Measurements from ENCODE around the gene CLDN24.

CLDN24 gene

DNA sequence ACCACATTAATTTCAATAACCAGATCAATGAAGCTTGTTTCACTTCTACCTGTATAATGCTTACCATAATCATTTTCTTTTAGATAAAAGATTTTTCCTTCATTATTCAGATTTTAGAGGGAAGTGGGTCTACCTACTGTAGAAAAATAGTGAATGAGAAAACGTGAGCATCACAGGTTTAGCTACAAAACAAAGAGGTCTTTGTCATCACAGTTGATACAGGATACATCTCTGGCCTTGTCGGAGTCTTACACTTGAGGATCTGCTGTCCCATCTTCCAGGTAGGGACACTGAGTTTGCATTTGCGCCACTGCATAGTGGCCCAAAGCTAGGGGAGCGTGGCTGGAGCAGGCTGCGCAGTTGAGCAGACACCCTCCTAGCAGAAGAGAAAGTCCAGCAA lies 710 bp downstream of the CLDN24 start:
- no peak for TF ChIP-seq POLR2A (IDR thresholded peaks at IDR 0.05; ENCODE audit: low read depth, low read length)
- DNase-seq (ENCODE audit: insufficient read length, low spot score) (no peak), FAIRE-seq (no peak)

- no peak for FAIRE-seq
- DNase-seq (ENCODE audit: insufficient read length, low spot score) = no peak
- TF ChIP-seq POLR2A (IDR thresholded peaks at IDR 0.05; ENCODE audit: low read depth, low read length) = no peak
These were observed 1.1 kb downstream of the CLDN24 start for GRCh38 chr4:183321079-183321478.

DNA sequence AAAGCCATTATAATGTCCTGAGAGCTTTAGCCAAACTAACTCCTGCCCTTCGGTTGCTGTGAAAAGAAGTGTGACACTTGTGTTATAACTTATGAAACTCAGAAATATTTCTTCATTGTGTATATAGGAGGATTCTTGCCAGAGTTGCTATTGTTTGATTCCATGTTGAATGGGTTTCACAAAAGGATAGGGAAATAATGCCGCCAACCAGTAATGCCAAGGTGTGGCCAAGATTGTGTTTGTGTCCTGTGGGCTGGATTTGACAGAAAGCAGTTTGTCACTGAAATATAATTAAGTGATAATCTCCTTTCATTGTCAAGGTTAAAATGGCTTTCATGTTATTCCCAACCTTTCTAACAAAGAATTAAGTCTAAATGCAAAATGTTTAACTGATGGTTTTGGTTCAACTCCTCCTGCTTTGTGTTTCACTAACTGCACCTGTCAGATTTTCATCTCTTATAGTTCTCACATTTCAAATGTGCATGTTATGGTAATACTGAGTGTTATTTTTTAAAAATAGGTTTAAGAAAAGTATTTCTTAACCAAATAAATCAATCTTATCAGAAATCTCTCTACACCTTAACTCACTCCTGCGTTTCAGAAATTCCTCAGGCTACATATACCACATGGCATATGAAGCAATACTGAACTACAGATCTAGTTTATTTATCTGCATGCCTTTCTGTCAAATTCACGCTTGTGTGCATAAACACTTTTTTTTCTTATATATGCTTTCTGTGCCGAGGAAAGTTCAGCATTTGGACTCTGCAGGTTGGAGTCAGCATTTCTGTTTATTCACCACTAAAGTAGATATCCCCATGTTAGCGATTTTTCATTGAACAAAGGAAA lies 1.8 kb downstream of the CLDN24 start, which contains the start of gene CLDN22:
CLDN22 (minus strand) TSS at position 66 of the 849 bp plus-strand sequence; CDS start at position 8, 58 bp downstream.
- no peak for TF ChIP-seq POLR2A (IDR thresholded peaks at IDR 0.05; ENCODE audit: low read depth, low read length)
- FAIRE-seq = no peak
- no peak for DNase-seq (ENCODE audit: insufficient read length, low spot score)

- FAIRE-seq (no peak), DNase-seq (ENCODE audit: insufficient read length, low spot score) (no peak)
- TF ChIP-seq POLR2A (IDR thresholded peaks at IDR 0.05; ENCODE audit: low read depth, low read length) = no peak
These were observed 3.6 kb downstream of the CLDN24 start for GRCh38 chr4:183318656-183319055.

- TF ChIP-seq POLR2A (IDR thresholded peaks at IDR 0.05; ENCODE audit: low read depth, low read length) = no peak
- FAIRE-seq (no peak), DNase-seq (ENCODE audit: insufficient read length, low spot score) (no peak)
These were observed 7.4 kb downstream of the CLDN24 start for GRCh38 chr4:183314806-183315205.

- no peak for FAIRE-seq
- no peak for TF ChIP-seq POLR2A (IDR thresholded peaks at IDR 0.05; ENCODE audit: low read depth, low read length)
- no peak for DNase-seq (ENCODE audit: insufficient read length, low spot score)
These were observed 7.9 kb downstream of the CLDN24 start for GRCh38 chr4:183314336-183314735.

DNA sequence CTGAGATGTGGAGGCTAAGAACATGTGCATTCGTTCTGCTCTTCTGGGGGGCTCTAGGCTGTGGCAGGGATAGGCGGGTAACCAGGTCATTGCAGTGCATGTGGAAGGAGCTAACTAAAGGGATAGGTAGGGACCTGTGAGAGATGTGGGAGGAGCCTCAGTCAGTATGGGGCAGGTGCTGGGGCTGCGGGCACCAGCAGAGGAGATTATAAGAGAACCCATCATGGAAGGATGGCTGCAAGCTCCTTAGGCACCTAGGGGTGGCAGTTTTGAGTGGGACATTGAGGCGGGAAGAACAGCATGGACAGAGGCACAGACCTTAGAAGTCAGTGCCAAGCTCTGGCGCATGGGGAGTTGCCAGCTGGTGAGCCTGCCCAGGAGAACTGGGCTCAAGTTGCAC lies 9.4 kb downstream of the CLDN24 start:
- DNase-seq (ENCODE audit: insufficient read length, low spot score) (no peak), FAIRE-seq (no peak)
- no peak for TF ChIP-seq POLR2A (IDR thresholded peaks at IDR 0.05; ENCODE audit: low read depth, low read length)

- FAIRE-seq (no peak), DNase-seq (ENCODE audit: insufficient read length, low spot score) (no peak)
- no peak for TF ChIP-seq POLR2A (IDR thresholded peaks at IDR 0.05; ENCODE audit: low read depth, low read length)
These were observed 15.4 kb downstream of the CLDN24 start for GRCh38 chr4:183306811-183307210.

DNA sequence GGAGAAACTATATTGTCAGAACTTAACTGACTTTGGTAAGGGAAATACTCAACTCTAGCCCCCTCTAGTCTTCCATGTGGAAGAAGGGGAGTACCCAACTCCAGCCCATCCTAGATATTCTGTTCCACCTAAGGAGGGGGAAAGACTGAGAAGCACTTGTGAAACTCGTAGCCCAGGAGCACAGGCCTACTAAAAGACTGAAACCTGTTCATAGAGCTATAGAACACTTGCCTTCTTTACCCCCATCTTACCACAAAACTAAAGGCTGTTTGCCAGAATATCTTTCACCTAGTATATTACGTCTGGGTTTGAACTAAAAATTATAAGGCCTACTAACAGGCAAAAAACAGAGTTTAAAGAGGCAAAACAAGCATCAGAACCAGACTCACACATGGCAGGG lies 17.7 kb downstream of the CLDN24 start:
- DNase-seq (ENCODE audit: insufficient read length, low spot score) (no peak), FAIRE-seq (no peak)
- TF ChIP-seq POLR2A (IDR thresholded peaks at IDR 0.05; ENCODE audit: low read depth, low read length) = no peak

DNA sequence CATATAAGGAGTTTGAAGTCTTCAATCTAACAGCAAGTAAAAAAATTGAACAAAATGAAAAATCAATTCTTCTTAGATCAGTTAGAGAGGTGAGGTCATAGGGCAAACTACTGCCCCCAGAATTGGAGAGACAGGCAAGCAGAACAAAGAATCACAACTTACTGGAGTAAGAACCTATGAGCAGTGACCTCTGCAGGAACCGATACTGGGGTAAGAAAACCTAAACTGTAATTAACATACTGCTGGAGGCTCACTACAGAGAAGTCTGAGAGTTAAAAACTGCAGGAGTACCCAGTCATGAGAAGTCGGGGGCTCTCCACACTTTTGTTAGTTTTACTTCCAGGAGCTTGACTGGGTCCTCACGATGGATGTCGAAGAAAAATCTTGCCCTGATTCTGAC lies 18.2 kb downstream of the CLDN24 start:
- no peak for TF ChIP-seq POLR2A (IDR thresholded peaks at IDR 0.05; ENCODE audit: low read depth, low read length)
- FAIRE-seq (no peak), DNase-seq (ENCODE audit: insufficient read length, low spot score) (no peak)

DNA sequence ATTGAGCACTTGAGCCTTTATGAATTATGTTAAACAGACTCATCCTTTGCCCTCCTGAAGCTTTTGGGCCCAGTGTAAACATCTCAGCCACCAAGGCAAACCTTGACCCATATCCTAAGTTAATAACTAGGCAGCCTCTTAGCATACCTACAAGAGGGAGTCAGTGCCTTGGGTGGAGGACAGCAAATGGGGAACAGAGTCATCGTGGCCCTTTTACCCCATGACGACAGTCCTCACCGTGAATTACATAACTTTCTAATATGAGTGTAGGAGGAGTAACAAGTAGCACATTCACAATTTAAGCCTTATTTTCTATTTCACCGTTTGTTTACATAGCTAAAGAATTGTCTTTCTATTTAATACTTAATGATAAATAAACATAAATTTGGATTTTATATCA lies 18.9 kb downstream of the CLDN24 start:
- FAIRE-seq (no peak), DNase-seq (ENCODE audit: insufficient read length, low spot score) (no peak)
- TF ChIP-seq POLR2A (IDR thresholded peaks at IDR 0.05; ENCODE audit: low read depth, low read length) = no peak

GRCh38 chr4:183300655-183301054 lies 21.6 kb downstream of the CLDN24 start:
- no peak for TF ChIP-seq POLR2A (IDR thresholded peaks at IDR 0.05; ENCODE audit: low read depth, low read length)
- no peak for DNase-seq (ENCODE audit: insufficient read length, low spot score)
- FAIRE-seq = no peak

DNA sequence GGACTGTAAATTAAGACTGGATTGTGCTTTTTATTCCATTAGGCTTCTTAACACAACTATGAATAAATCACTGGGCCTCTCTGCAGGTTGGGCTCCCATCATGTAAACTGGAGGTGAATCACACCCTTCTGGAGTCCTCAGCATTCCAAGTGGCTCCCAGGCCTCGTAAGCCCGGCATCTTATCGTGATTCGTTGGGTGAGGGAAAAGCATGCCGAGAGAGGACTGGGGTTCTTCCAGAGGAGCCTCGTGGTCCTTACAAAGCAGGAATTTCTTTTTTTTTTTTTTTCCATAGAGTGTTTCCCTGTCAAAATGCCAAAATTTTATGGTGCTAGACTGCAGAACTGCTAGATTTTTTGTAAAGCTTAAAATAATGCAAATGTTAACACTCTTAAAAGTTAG lies 22.2 kb downstream of the CLDN24 start:
- no peak for TF ChIP-seq POLR2A (IDR thresholded peaks at IDR 0.05; ENCODE audit: low read depth, low read length)
- FAIRE-seq (no peak), DNase-seq (ENCODE audit: insufficient read length, low spot score) (no peak)

DNA sequence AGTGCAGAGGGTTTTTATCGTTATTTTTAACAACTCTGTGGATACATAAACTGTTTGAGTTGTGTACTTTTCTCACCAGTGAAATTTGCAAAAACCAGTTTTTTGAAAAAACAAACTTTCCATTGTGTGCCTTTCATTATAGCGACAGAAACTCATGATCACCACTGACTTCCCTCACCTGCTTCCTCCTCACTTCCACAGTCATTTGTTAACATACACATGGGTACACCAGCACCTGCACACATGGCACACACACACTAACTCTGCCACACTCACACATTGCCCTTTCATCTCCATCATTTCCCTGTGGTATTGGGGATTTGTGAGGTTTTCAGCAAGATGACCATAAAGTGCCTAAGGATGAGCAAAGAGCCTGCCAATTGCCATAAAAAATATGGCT lies 22.8 kb downstream of the CLDN24 start:
- DNase-seq (ENCODE audit: insufficient read length, low spot score) = no peak
- FAIRE-seq = no peak
- no peak for TF ChIP-seq POLR2A (IDR thresholded peaks at IDR 0.05; ENCODE audit: low read depth, low read length)

GRCh38 chr4:183297675-183298074 lies 24.6 kb downstream of the CLDN24 start:
- no peak for DNase-seq (ENCODE audit: insufficient read length, low spot score)
- FAIRE-seq = no peak
- no peak for TF ChIP-seq POLR2A (IDR thresholded peaks at IDR 0.05; ENCODE audit: low read depth, low read length)

Data from H54 (cell line).